ENCODE data around the gene GAD1. TPM values are rescaled to one million over a fixed set of nuclear protein-coding genes. Genes with fewer than 3 reads are reported as not detected.

Gene GAD1
- total and polyA plus RNA-seq, 2 of the 4 experiments (the other 2 are of a cell fraction) = not detected

DNA sequence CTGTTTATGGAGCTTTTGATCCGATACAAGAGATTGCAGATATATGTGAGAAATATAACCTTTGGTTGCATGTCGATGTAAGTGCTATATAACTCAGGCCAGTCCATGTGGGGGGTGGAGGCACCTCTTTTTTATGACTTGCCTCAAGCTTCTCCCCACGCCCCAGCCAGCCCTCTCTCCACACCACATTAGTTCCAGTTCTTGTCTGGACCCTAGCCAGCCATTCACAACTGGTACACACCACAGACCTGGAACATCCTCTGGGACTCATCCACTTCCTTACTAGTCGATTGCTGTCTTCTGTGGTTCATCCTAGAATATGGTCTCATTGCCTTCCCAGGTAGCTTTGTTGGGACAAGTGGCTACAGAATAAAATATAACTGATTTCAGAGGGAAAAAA is 31.0 kb downstream of the GAD1 start:
- no peak overlapping the region for H3K14ac ChIP-seq (replicated peaks; ENCODE audit: low read depth, low read length)
- in situ Hi-C loops (cut with MboI; ENCODE audit: low sequenced_read_pairs) = no loop called here
- no peak overlapping the region for H4K8ac ChIP-seq (ENCODE audit: low read depth in 2 of 2, low read length in 2 of 2)
- dilution Hi-C loops (cut with HindIII; ENCODE audit: low sequenced_read_pairs, unreplicated experiment) = no loop called here
- no peak overlapping the region for H3K18ac ChIP-seq (ENCODE audit: low read depth, low read length)
- H4K91ac ChIP-seq (ENCODE audit: insufficient read depth, low read depth, low read length) = no peak overlapping the region
- 33% methylated on average over 1 of the region's 4 CpGs; no CpG with 5 or more reads in 1 of the 2 experiments for WGBS, 2 experiments (ENCODE audit: extremely low coverage in 2 of 2, insufficient read length in 1 of 2)
- H4K5ac ChIP-seq (ENCODE audit: low read depth, low read length) = no peak overlapping the region
- TF ChIP-seq CEBPB (IDR thresholded peaks at IDR 0.05; ENCODE audit: low read depth, low read length) (no peak), MAZ (IDR thresholded peaks at IDR 0.05; ENCODE audit: borderline replicate concordance, low read depth, low read length) (no peak), BHLHE40 (IDR thresholded peaks at IDR 0.05; ENCODE audit: low read depth, low read length) (no peak), MXI1 (IDR thresholded peaks at IDR 0.05; ENCODE audit: borderline replicate concordance, low read depth, low read length) (no peak), SMC3 (IDR thresholded peaks at IDR 0.05; ENCODE audit: low read depth, low read length) (no peak)
- no peak overlapping the region for H2BK5ac ChIP-seq (ENCODE audit: low read depth, low read length, poor library complexity, severe bottlenecking)
- H4K20me1 ChIP-seq (ENCODE audit: insufficient read depth, low read length) = no peaks in the 10 kb centered on the region
- no TSS peak for BruUV-seq (replicated peaks)
- H3K9me3 ChIP-seq (ENCODE audit: control insufficient read depth, insufficient read depth, low read length) = no peaks in the 10 kb centered on the region
- H3K4me1 ChIP-seq (ENCODE audit: control insufficient read depth, insufficient read depth, low read length) = no peaks in the 10 kb centered on the region
- no peak overlapping the region for H3K56ac ChIP-seq (ENCODE audit: extremely low read depth, insufficient read depth, low read length)
- no peak overlapping the region for H3K23ac ChIP-seq (ENCODE audit: low read depth, low read length)
- no peaks in the 10 kb centered on the region for H3K79me1 ChIP-seq (ENCODE audit: low read depth in 1 of 2, low read length in 2 of 2)
- intact Hi-C loops (cut with micrococcal nuclease) = no loop called here
- H3K4me2 ChIP-seq (ENCODE audit: low read depth, low read length) = no peak overlapping the region
- no peak overlapping the region for H2AK9ac ChIP-seq (replicated peaks; ENCODE audit: low read depth, low read length, poor library complexity)
- no peak overlapping the region for H2BK20ac ChIP-seq (ENCODE audit: low read depth, low read length)
- H2AFZ ChIP-seq (replicated peaks; ENCODE audit: low read length, poor library complexity) = no peak overlapping the region
- H2AK5ac ChIP-seq (ENCODE audit: low read depth, low read length) = no peak overlapping the region
- no peak overlapping the region for H3K27ac ChIP-seq (ENCODE audit: insufficient read depth, low read length)
- peaks cover 2% of the 10 kb centered on the region for H3K27me3 ChIP-seq (ENCODE audit: control insufficient read depth, insufficient read depth, low read length)
- ATAC-seq (ENCODE audit: low read depth) (no peak), DNase-seq (no peak)
- no peak overlapping the region for H2BK15ac ChIP-seq (ENCODE audit: low read depth, low read length)
- H3K9me1 ChIP-seq (ENCODE audit: insufficient read depth, low read length) = no peaks in the 10 kb centered on the region
- CTCF ChIA-PET = no interaction called here
- no peak overlapping the region for H3K4me3 ChIP-seq (ENCODE audit: insufficient read depth, low read depth, low read length)
- no peaks in the 10 kb centered on the region for H3K36me3 ChIP-seq (ENCODE audit: control insufficient read depth, insufficient read depth, low read length)
- no peak overlapping the region for H3K4ac ChIP-seq (ENCODE audit: low read depth, low read length)
- POLR2A ChIA-PET (ENCODE audit: unreplicated experiment) = no interaction called here
- H2BK120ac ChIP-seq (ENCODE audit: low read depth, low read length) = no peak overlapping the region
- H3K9ac ChIP-seq (ENCODE audit: low read depth, low read length) = no peak overlapping the region

Data from IMR-90 (cell line).